B cell (primary cell): ENCODE results near the gene PDGFRB. TPM values are rescaled to one million over a fixed set of nuclear protein-coding genes. Genes with fewer than 3 reads are reported as not detected.

ENCODE experiments used
- ATAC-seq: fragments of 200-7000 bp; cut with Tn5 transposase; one replicate; pipeline ENCODE4 v1.10.0; 2021; ENCODE audit warnings: low read depth, mild to moderate bottlenecking, moderate number of reproducible peaks, moderate library complexity
- CTCF ChIA-PET: fragments of 350-600 bp; sonication (Branson Sonifier 250); formaldehyde crosslinking; loops from one replicate; lab custom pipeline; 2021; ENCODE audit warnings: antibody characterized with exemption, inconsistent platforms; lab: Charles Lee
- POLR2A ChIA-PET: fragments of 350-600 bp; sonication (Branson Sonifier 250); formaldehyde crosslinking; loops from one replicate; lab custom pipeline; 2021; ENCODE audit warnings: antibody characterized with exemption; lab: Charles Lee
- DNase-seq: peaks from one replicate; pipeline ENCODE4 v3.0.0; 2013
- H2AFZ ChIP-seq: 2 replicates; pipeline ENCODE4 v1.6.1; 2012; ENCODE audit warnings: mild to moderate bottlenecking, low read depth, low read length; ENCODE audit not compliant: insufficient read depth, poor library complexity, severe bottlenecking
- H3K27ac ChIP-seq, 2 donors: 1 replicate in 1 of 2; 2 replicates in 1 of 2; pipeline ENCODE4 v1.5.1; 2012 to 2013; ENCODE audit warnings: low read length in 2 of 2, mild to moderate bottlenecking in 2 of 2, moderate library complexity in 1 of 2
- H3K27me3 ChIP-seq, 4 experiments: fragments of 200-600 bp in 1 of 4; sonication (generic) in 1 of 4; replicated peaks in 1 of 4; 1 replicate in 2 of 4; 2 replicates in 2 of 4; pipeline versions ENCODE4 v1.6.1 to v1.7.0; 2013 to 2016; ENCODE audit warnings: low read length in 3 of 4, mild to moderate bottlenecking in 2 of 4, mixed read lengths in 1 of 4, moderate library complexity in 1 of 4; ENCODE audit not compliant: insufficient read depth in 4 of 4, control insufficient read depth in 3 of 4; ENCODE audit errors: control extremely low read depth in 1 of 4
- H3K36me3 ChIP-seq, 2 experiments: replicated peaks in 1 of 2; 1 replicate in 1 of 2; 2 replicates in 1 of 2; pipeline versions ENCODE4 v1.6.1 to v1.7.1; 2013; ENCODE audit warnings: low read length in 1 of 2; ENCODE audit not compliant: insufficient read depth in 2 of 2, control insufficient read depth in 1 of 2; ENCODE audit errors: control extremely low read depth in 1 of 2, extremely low read depth in 1 of 2
- H3K4me1 ChIP-seq, 2 donors: fragments of 200-600 bp in 1 of 2; sonication (generic) in 1 of 2; 1 replicate in 1 of 2; 2 replicates in 1 of 2; pipeline versions ENCODE4 v1.5.1 to v1.6.1; 2013 to 2017; ENCODE audit warnings: low read length in 2 of 2; ENCODE audit not compliant: control insufficient read depth in 2 of 2, insufficient read depth in 2 of 2
- H3K4me2 ChIP-seq: replicated peaks from 2 replicates; pipeline ENCODE3; 2012; ENCODE audit warnings: mild to moderate bottlenecking, low read depth, low read length; ENCODE audit not compliant: poor library complexity, severe bottlenecking
- H3K4me3 ChIP-seq, 5 experiments: fragments of 200-600 bp in 1 of 5; sonication (generic) in 1 of 5; 1 replicate in 3 of 5; 2 replicates in 2 of 5; pipeline versions ENCODE4 v1.5.1 to v1.7.0; 2011 to 2016; ENCODE audit warnings: low read length in 4 of 5, mild to moderate bottlenecking in 4 of 5, low read depth in 2 of 5, control low read depth in 1 of 5, moderate library complexity in 1 of 5; ENCODE audit not compliant: insufficient read depth in 1 of 5; ENCODE audit errors: control extremely low read depth in 1 of 5, extremely low read depth in 1 of 5
- H3K79me2 ChIP-seq: fragments of 200-600 bp; sonication (generic); one replicate; pipeline ENCODE4 v1.6.0; 2016; ENCODE audit warnings: low read length; ENCODE audit not compliant: control insufficient read depth, insufficient read depth
- H3K9ac ChIP-seq: fragments of 200-600 bp; sonication (generic); 2 replicates; pipeline ENCODE4 v1.6.1; 2017; ENCODE audit warnings: mild to moderate bottlenecking, low read length, moderate library complexity
- H3K9me3 ChIP-seq, 3 donors: one replicate each; pipeline versions ENCODE4 v1.6.1 to v1.7.1; 2013; ENCODE audit warnings: low read length in 2 of 3; ENCODE audit not compliant: control insufficient read depth in 2 of 3, insufficient read depth in 1 of 3; ENCODE audit errors: control extremely low read depth in 1 of 3
- H4K20me1 ChIP-seq: 2 replicates; pipeline ENCODE4 v1.6.0; 2012; ENCODE audit warnings: mild to moderate bottlenecking, low read length; ENCODE audit not compliant: insufficient read depth, control insufficient read depth, poor library complexity, severe bottlenecking
- H3K27ac Mint-ChIP-seq: one replicate; pipeline ENCODE4 v1.8.0; 2021; ENCODE audit warnings: mixed read lengths
- H3K27me3 Mint-ChIP-seq: one replicate; pipeline ENCODE4 v1.8.0; 2021; ENCODE audit warnings: mixed read lengths
- H3K4me1 Mint-ChIP-seq: one replicate; pipeline ENCODE4 v1.8.0; 2021; ENCODE audit warnings: mixed read lengths
- H3K4me3 Mint-ChIP-seq: one replicate; pipeline ENCODE4 v1.8.0; 2021; ENCODE audit warnings: mixed read lengths
- H3K9me3 Mint-ChIP-seq: one replicate; pipeline ENCODE4 v1.8.0; 2022; ENCODE audit warnings: mixed read lengths; ENCODE audit not compliant: insufficient read depth
- EZH2 ChIP-seq: IDR thresholded peaks from 2 replicates; pipeline ENCODE4 v1.6.1; 2012; ENCODE audit warnings: borderline replicate concordance, low read depth, mild to moderate bottlenecking, moderate library complexity, low read length; ENCODE audit not compliant: insufficient read depth, poor library complexity, severe bottlenecking
- WGBS: methylation state at CpG from one replicate; pipeline ENCODE4 v1.1.5; 2013; ENCODE audit warnings: missing lambda C conversion rate; ENCODE audit not compliant: insufficient coverage; 5-methylcytosine and 5-hydroxymethylcytosine counted together
- intact Hi-C: fragments of 100-400 bp; cut with micrococcal nuclease; formaldehyde crosslinking; loops from one replicate; pipeline ENCODE4 v1.10.0; 2022
- polyA plus RNA-seq: library from polyadenylated mRNA; depleted of rRNA; stranded (reverse); fragments of >200 nt; gene quantifications from 2 replicates; pipeline ENCODE4 v1.2.3, GENCODE V29; 2012
- total RNA-seq, 2 donors: library from RNA; stranded (reverse); fragments of 120-200 nt in 1 of 2; gene quantifications; 1 replicate in 1 of 2; 2 replicates in 1 of 2; pipeline versions ENCODE4 v1.2.3 to v1.2.4, GENCODE V29; 2013 to 2022
- TF ChIP-seq, protein P1 (sequence below): fragments of 200-600 bp; IDR thresholded peaks from one replicate; pipeline ENCODE4 v1.8.0; 2022; ENCODE audit warnings: antibody characterized with exemption, mild to moderate bottlenecking

The PDGFRB gene
- total and polyA plus RNA-seq, 2 donors (not counting 1 experiment from before 2014, with no cell fraction given), result 0.42 to 3.6 TPM

DNA sequence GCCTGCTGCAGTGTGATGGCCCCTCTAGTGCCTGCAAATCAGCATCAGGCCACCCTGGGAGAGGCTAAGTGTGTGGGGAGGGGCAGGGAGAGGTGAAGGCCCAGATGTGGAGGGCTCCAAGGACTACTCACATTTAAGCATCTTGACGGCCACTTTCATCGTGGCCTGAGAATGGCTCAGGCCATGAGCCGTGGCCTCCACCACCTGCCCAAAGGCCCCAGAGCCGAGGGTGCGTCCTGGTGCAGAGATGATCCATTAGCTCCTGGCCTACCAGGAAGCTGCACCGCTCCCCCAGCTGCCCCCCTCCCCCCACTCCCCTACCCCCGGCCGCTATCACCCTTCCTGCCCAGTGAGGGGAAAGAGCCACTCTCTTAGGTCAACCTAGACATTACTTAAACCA lies 31.0 kb downstream of the PDGFRB start:
- ChIA-PET POLR2A (no interaction called here), CTCF (no interaction called here)
- Histone ChIP-seq H4K20me1 (no peaks in the 10 kb centered on the region), H3K27ac (no peak overlapping the region), H3K9me3 (no peaks in the 10 kb centered on the region), H3K9ac (no peak overlapping the region), H3K36me3 (no peaks in the 10 kb centered on the region), H3K4me3 (no peak overlapping the region), H3K27me3 (no peaks in the 10 kb centered on the region), H3K4me1 (no peaks in the 10 kb centered on the region), H3K79me2 (no peaks in the 10 kb centered on the region), H2AFZ (no peak overlapping the region), H3K4me2 (no peak overlapping the region)
- Mint-ChIP-seq H3K27ac (no peak overlapping the region), H3K4me3 (no peak overlapping the region), H3K9me3 (no peaks in the 10 kb centered on the region), H3K4me1 (no peaks in the 10 kb centered on the region), H3K27me3 (no peaks in the 10 kb centered on the region)
- DNase-seq, result no peak
- intact Hi-C loops, result no loop called here
- TF ChIP-seq, protein P1, sequence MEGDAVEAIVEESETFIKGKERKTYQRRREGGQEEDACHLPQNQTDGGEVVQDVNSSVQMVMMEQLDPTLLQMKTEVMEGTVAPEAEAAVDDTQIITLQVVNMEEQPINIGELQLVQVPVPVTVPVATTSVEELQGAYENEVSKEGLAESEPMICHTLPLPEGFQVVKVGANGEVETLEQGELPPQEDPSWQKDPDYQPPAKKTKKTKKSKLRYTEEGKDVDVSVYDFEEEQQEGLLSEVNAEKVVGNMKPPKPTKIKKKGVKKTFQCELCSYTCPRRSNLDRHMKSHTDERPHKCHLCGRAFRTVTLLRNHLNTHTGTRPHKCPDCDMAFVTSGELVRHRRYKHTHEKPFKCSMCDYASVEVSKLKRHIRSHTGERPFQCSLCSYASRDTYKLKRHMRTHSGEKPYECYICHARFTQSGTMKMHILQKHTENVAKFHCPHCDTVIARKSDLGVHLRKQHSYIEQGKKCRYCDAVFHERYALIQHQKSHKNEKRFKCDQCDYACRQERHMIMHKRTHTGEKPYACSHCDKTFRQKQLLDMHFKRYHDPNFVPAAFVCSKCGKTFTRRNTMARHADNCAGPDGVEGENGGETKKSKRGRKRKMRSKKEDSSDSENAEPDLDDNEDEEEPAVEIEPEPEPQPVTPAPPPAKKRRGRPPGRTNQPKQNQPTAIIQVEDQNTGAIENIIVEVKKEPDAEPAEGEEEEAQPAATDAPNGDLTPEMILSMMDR, result no peak
- TF ChIP-seq EZH2, result no peak
- WGBS, result 100% methylated on average over 2 of the region's 8 CpGs
- no peak for ATAC-seq

DNA sequence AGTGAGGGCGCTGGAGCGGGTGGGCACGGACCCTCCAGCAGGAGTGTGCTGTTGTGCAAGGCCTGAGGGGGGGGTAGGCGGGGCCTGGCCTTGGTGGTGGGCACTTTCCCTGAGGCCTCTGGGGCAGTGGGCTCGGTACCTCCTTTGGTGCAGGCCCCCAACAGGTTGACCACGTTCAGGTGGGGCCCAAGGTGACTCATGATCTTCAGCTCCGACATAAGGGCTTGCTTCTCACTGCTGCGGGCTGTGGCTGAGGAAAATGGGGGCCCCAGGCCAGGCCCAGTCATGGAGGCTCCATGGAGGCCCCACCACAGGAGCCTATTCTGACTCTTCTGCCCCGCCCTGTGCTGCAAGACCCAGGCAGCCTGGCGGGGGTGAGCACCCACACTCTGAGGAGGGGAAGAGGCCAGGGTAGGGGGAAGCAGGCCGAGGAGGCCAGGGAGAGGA lies 31.5 kb downstream of the PDGFRB start:
- no peaks in the 10 kb centered on the region for H3K36me3 ChIP-seq
- H3K27me3 ChIP-seq, result no peaks in the 10 kb centered on the region
- ChIA-PET CTCF (interaction anchor here (1.6 kb wide), 1 partner anchor 90 kb away, joined by 3 read pairs; no protein-coding TSS in a partner anchor), POLR2A (no interaction called here)
- H3K9me3 ChIP-seq, result no peaks in the 10 kb centered on the region
- ATAC-seq, result no peak
- no peak overlapping the region for H2AFZ ChIP-seq
- WGBS, result 86% methylated on average over 9 of the region's 11 CpGs
- H3K27me3 Mint-ChIP-seq, result no peaks in the 10 kb centered on the region
- no peak for DNase-seq
- no peak overlapping the region for H3K27ac ChIP-seq
- no peak overlapping the region for H3K4me3 Mint-ChIP-seq
- H3K4me2 ChIP-seq, result no peak overlapping the region
- no peak overlapping the region for H3K9ac ChIP-seq
- H3K4me1 Mint-ChIP-seq, result no peaks in the 10 kb centered on the region
- no peak overlapping the region for H3K27ac Mint-ChIP-seq
- no peaks in the 10 kb centered on the region for H3K9me3 Mint-ChIP-seq
- H4K20me1 ChIP-seq, result no peaks in the 10 kb centered on the region
- TF ChIP-seq, protein P1, result no peak
- TF ChIP-seq EZH2, result no peak
- no peak overlapping the region for H3K4me3 ChIP-seq
- no peaks in the 10 kb centered on the region for H3K79me2 ChIP-seq
- intact Hi-C loops, result no loop called here
- H3K4me1 ChIP-seq, result no peaks in the 10 kb centered on the region
